Thoracic aorta (tissue), 2 donors: ENCODE data around the gene SLC7A6. TPM values are rescaled to one million over a fixed set of nuclear protein-coding genes. Genes with fewer than 3 reads are reported as not detected.

Experiments
- ATAC-seq: fragments of 150-250 bp; one replicate; pipeline ENCODE4 v1.8.0; 2017; ENCODE audit warnings: low read depth; ENCODE audit not compliant: insufficient number of reproducible peaks, low FRiP score
- DNase-seq: peaks from one replicate; pipeline ENCODE4 v3.0.0-alpha.2; 2020; ENCODE audit warnings: low spot score
- H3K27ac ChIP-seq, 2 donors: fragments of 200-600 bp; sonication (generic); 1 replicate in 1 of 2; 2 replicates in 1 of 2; pipeline ENCODE4 v1.5.1; 2016; ENCODE audit warnings: mild to moderate bottlenecking in 2 of 2, moderate library complexity in 2 of 2
- H3K27me3 ChIP-seq: fragments of 200-600 bp; sonication (generic); replicated peaks from 2 replicates; pipeline ENCODE4 v1.6.0; 2016; ENCODE audit warnings: mild to moderate bottlenecking; ENCODE audit not compliant: insufficient read depth
- H3K36me3 ChIP-seq: fragments of 200-600 bp; sonication (generic); one replicate; pipeline ENCODE4 v1.5.1; 2016
- H3K4me1 ChIP-seq, 2 donors: fragments of 200-600 bp; sonication (generic); 1 replicate in 1 of 2; 2 replicates in 1 of 2; pipeline versions ENCODE4 v1.5.1 to v1.6.0; 2016; ENCODE audit warnings: low read depth in 2 of 2, mild to moderate bottlenecking in 1 of 2; ENCODE audit not compliant: control insufficient read depth in 1 of 2
- H3K4me3 ChIP-seq: fragments of 200-600 bp; sonication (generic); 2 replicates; pipeline ENCODE4 v1.5.1; 2016; ENCODE audit warnings: mild to moderate bottlenecking
- H3K9me3 ChIP-seq: fragments of 200-600 bp; sonication (generic); 2 replicates; pipeline ENCODE4 v1.5.1; 2016
- total RNA-seq, 2 donors: library from RNA; depleted of rRNA; stranded (reverse); fragments of >200 nt; gene quantifications; one replicate each; pipeline versions ENCODE4 v1.1.0 to v1.2.3, GENCODE V29; 2016
- TF ChIP-seq, protein P1 (sequence below): fragments of 200-600 bp; sonication (generic); IDR thresholded peaks from one replicate; pipeline ENCODE4 v1.5.1; 2019; ENCODE audit warnings: antibody characterized with exemption

The SLC7A6 gene
- total RNA-seq, 2 donors from 2014 or later: 92.1 to 125 TPM

DNA sequence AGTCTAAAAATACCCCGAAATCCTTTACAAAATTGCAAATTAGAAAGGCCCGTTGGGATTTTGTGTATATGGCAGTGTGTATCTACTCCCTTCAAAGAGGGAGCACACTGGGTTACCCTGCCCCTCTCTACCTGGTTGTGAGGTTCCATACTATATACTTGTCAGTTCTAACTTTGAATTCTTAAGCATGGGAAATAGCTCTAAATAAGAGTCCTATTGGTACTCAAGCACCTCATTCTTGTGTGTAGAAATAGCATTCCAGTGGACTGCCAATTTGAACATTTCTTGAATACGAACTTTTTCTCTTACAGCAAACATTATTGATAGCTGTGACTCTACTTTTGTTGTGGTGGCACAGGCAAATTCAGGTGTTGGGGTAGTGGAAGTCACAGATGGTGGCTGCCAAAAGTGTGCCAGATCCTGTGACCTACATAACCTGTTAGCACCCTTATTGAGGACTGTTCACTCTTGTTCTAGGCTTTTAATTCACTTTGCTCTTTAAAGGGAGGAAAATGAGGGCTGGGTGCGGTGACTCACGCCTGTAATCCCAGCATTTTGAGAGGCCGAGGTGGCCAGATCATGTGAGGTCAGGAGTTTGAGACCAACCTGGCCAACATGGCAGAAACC is 44.5 kb upstream of the SLC7A6 start:
- no peaks in the 10 kb centered on the region for H3K4me1 ChIP-seq
- H3K27ac ChIP-seq: no peak overlapping the region
- H3K36me3 ChIP-seq: no peaks in the 10 kb centered on the region
- ATAC-seq: no peak
- no peaks in the 10 kb centered on the region for H3K27me3 ChIP-seq
- no peaks in the 10 kb centered on the region for H3K9me3 ChIP-seq
- no peak overlapping the region for H3K4me3 ChIP-seq
- TF ChIP-seq, protein P1, sequence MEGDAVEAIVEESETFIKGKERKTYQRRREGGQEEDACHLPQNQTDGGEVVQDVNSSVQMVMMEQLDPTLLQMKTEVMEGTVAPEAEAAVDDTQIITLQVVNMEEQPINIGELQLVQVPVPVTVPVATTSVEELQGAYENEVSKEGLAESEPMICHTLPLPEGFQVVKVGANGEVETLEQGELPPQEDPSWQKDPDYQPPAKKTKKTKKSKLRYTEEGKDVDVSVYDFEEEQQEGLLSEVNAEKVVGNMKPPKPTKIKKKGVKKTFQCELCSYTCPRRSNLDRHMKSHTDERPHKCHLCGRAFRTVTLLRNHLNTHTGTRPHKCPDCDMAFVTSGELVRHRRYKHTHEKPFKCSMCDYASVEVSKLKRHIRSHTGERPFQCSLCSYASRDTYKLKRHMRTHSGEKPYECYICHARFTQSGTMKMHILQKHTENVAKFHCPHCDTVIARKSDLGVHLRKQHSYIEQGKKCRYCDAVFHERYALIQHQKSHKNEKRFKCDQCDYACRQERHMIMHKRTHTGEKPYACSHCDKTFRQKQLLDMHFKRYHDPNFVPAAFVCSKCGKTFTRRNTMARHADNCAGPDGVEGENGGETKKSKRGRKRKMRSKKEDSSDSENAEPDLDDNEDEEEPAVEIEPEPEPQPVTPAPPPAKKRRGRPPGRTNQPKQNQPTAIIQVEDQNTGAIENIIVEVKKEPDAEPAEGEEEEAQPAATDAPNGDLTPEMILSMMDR: no peak
- DNase-seq: no peak

DNA sequence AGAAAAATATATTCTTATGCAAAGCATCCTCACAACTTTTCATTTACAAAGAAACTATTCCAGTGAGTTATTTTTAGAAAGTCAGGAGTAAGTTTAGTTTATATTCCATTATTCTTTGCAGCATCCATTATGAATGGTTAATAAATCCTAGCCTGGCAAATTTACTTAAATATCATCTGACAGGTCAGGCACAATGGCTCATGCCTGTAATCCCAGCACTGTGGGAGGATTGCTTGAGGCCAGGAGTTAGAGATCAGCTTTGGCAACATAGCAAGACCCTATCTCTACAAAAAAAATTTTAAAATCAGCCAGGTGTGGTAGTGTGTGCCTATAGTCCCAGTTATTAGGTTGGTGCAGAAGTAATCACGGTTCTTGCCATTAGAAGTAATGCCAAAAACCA is 41.3 kb upstream of the SLC7A6 start:
- no peak overlapping the region for H3K27ac ChIP-seq
- no peak overlapping the region for H3K4me3 ChIP-seq
- H3K4me1 ChIP-seq: peaks cover 0 to 9% of the 10 kb centered on the region in 2 donors
- TF ChIP-seq, protein P1: no peak
- no peak for ATAC-seq
- no peaks in the 10 kb centered on the region for H3K27me3 ChIP-seq
- H3K9me3 ChIP-seq: no peaks in the 10 kb centered on the region
- DNase-seq: no peak
- no peaks in the 10 kb centered on the region for H3K36me3 ChIP-seq

DNA sequence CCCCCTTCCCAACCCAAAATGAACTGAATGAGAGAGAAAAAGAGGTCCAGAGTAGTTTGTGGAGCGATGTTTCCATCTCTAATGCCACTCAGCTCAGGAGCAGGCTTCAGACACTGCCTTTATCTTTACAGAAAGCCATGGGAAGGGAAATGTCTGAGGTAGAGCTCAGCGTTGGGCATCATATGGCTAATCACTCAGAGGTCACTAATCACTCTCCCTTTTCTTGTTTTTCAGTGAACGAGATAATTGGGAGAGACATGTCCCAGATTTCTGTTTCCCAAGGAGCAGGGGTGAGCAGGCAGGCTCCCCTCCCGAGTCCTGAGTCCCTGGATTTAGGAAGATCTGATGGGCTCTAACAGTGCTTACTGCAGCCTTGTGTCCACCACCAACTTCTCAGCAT is 38.2 kb upstream of the SLC7A6 start:
- TF ChIP-seq, protein P1: no peak
- Histone ChIP-seq H3K27ac (no peak overlapping the region), H3K9me3 (no peaks in the 10 kb centered on the region), H3K27me3 (no peaks in the 10 kb centered on the region), H3K4me3 (no peak overlapping the region), H3K4me1 (peaks cover 0 to 15% of the 10 kb centered on the region in 2 donors), H3K36me3 (no peaks in the 10 kb centered on the region)
- ATAC-seq: no peak
- no peak for DNase-seq

DNA sequence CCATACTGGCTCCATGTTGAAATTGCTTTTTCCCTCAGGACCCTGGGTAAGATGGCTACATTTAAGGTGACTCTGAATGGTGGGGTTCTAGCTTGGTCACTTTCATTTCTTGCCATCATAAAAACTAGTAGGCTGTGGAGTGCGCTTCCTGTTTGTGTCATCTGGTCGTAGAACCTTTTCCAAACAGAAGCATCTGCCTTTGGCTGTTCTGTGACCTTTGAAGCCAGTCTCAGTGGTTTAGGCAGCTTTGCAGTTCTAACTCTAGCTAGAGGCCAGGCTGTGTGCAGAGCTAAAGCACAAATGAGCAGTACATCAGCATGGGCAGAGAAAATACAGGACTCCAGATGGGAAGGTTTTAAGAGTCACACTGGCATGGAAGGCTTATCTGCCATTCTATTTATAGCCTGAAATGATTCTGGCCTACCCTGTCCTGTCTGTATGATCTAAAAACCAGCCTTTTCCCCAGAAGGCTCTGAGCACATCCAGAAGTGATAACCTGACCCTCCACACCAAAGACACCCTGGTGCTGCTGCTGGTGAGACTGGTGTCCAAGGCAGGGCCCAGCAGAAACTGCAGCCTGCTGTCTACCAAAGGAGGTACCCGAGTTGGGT is 37.0 kb upstream of the SLC7A6 start:
- H3K27me3 ChIP-seq: no peaks in the 10 kb centered on the region
- no peak overlapping the region for H3K27ac ChIP-seq
- peaks cover 0 to 15% of the 10 kb centered on the region in 2 donors for H3K4me1 ChIP-seq
- no peak overlapping the region for H3K4me3 ChIP-seq
- ATAC-seq: no peak
- no peaks in the 10 kb centered on the region for H3K9me3 ChIP-seq
- no peak for DNase-seq
- no peaks in the 10 kb centered on the region for H3K36me3 ChIP-seq
- TF ChIP-seq, protein P1: no peak

DNA sequence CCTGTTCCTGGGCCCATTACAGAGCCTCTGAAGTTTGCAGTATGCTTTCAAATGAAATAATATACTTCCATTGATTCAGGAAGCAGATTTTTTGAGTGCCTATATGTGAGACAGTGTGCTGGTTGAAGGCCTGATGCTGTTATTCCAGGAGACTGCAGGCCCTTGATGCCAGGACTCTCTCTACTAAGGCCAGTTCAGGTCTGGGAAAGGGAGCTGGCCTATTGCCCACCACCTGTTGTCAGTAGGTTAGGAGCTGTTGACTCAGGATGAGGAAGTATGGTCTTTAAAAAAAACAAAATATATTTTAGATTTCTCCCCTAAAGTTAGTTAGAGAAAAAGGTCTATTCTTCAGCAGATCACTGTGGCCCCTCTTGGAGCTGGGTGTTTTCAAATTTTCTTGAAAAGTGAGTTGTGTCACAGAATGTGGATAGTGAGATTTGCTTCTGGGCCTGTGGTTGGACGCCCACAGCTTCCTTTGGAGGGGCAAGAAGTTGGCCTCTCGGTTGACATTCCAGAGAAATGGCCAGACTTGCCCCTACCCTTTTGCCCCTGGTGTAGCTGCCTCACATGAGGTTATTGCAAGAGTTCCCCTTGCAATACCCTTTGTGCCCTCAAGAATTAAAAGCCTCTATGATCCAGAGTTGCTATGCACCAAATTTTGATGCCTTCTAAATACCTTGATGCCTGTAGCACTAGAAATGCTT is 36.3 kb upstream of the SLC7A6 start:
- Histone ChIP-seq H3K27ac (no peak overlapping the region), H3K27me3 (no peaks in the 10 kb centered on the region), H3K4me1 (peaks cover 0 to 15% of the 10 kb centered on the region in 2 donors), H3K36me3 (no peaks in the 10 kb centered on the region), H3K9me3 (no peaks in the 10 kb centered on the region), H3K4me3 (no peak overlapping the region)
- DNase-seq (no peak), ATAC-seq (no peak)
- TF ChIP-seq, protein P1: no peak
